IPS-15b (cell line): Measurements from ENCODE around the gene SNRK.
A peak's percentile ranks its signal among the peaks of the same experiment; 100 is the strongest.

Experiments used
- H3K27me3 ChIP-seq: one replicate; pipeline ENCODE4 v1.6.1; 2013; ENCODE audit warnings: low read length; ENCODE audit not compliant: control insufficient read depth, insufficient read depth
- H3K36me3 ChIP-seq: one replicate; pipeline ENCODE4 v1.6.1; 2013; ENCODE audit warnings: low read length; ENCODE audit not compliant: control insufficient read depth, insufficient read depth
- H3K4me1 ChIP-seq: one replicate; pipeline ENCODE4 v1.6.1; 2013; ENCODE audit warnings: mild to moderate bottlenecking, low read length; ENCODE audit not compliant: control insufficient read depth, insufficient read depth
- H3K4me3 ChIP-seq: one replicate; pipeline ENCODE4 v1.5.1; 2013; ENCODE audit warnings: low read depth, low read length
- H3K9ac ChIP-seq: one replicate; pipeline ENCODE4 v1.6.1; 2013; ENCODE audit warnings: low read depth, mild to moderate bottlenecking, low read length
- H3K9me3 ChIP-seq: one replicate; pipeline ENCODE4 v1.6.1; 2013; ENCODE audit warnings: mild to moderate bottlenecking, low read length; ENCODE audit not compliant: control insufficient read depth, insufficient read depth

SNRK gene

GRCh38 chr3:43273416-43273815 is 12.9 kb upstream of the SNRK start:
- H3K4me3 ChIP-seq, result no peak overlapping the region
- no peaks in the 10 kb centered on the region for H3K4me1 ChIP-seq
- no peak overlapping the region for H3K9ac ChIP-seq
- no peaks in the 10 kb centered on the region for H3K36me3 ChIP-seq
- H3K9me3 ChIP-seq, result no peaks in the 10 kb centered on the region
- H3K27me3 ChIP-seq, result no peaks in the 10 kb centered on the region

DNA sequence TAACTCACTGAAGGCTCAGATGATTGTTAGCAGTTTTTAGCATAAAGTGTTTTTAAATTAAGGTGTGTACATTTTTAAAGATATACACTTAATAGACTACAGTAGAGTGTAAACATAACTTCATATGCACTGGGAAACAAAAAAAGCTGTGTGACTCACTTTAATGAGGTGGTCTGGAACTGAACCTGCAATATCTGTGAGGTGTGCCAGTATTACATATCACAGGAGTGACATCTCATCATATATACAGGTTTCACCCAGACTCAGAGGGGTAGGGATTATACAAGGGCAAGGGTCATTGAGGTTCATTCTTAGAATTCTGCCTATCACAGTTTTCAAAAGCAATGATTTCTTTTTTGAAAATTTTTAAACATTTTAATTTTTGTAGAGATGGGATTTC is 7.3 kb upstream of the SNRK start:
- no peak overlapping the region for H3K9ac ChIP-seq
- H3K9me3 ChIP-seq, result no peaks in the 10 kb centered on the region
- no peaks in the 10 kb centered on the region for H3K36me3 ChIP-seq
- no peaks in the 10 kb centered on the region for H3K27me3 ChIP-seq
- no peak overlapping the region for H3K4me3 ChIP-seq
- H3K4me1 ChIP-seq, result no peaks in the 10 kb centered on the region

GRCh38 chr3:43279532-43279931 is 6.8 kb upstream of the SNRK start:
- Histone ChIP-seq H3K36me3 (no peaks in the 10 kb centered on the region), H3K9me3 (no peaks in the 10 kb centered on the region), H3K4me1 (no peaks in the 10 kb centered on the region), H3K9ac (no peak overlapping the region), H3K4me3 (no peak overlapping the region), H3K27me3 (no peaks in the 10 kb centered on the region)

- H3K9ac ChIP-seq, result no peak overlapping the region
- H3K4me1 ChIP-seq, result peaks cover 5% of the 10 kb centered on the region
- no peaks in the 10 kb centered on the region for H3K36me3 ChIP-seq
- peaks cover 7% of the 10 kb centered on the region for H3K27me3 ChIP-seq
- H3K9me3 ChIP-seq, result no peaks in the 10 kb centered on the region
- H3K4me3 ChIP-seq, result no peak overlapping the region
Measured at GRCh38 chr3:43281020-43281419, 5.3 kb upstream of the SNRK start.

DNA sequence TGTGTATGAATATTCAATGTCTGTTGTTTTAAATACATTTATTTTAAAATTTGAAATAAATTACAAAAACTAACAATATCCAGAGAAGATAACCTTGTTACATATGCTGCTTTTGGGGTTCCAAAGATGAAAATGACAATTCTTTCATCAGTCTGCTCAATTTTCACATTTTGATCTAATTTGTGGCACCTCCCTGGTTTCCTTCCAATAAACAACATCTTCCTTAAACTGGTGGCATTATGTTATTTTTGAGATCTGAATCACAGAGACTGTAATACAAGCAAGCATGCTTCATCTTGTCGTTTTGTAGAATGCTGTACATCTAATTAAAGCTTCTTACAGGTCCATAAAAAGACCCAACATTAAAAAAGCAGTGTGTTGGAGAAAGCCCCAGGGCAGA is 2.2 kb upstream of the SNRK start:
- H3K27me3 ChIP-seq, result peaks cover 11% of the 10 kb centered on the region
- no peak overlapping the region for H3K4me3 ChIP-seq
- no peaks in the 10 kb centered on the region for H3K9me3 ChIP-seq
- H3K9ac ChIP-seq, result no peak overlapping the region
- H3K4me1 ChIP-seq, result peaks cover 6% of the 10 kb centered on the region
- H3K36me3 ChIP-seq, result no peaks in the 10 kb centered on the region

DNA sequence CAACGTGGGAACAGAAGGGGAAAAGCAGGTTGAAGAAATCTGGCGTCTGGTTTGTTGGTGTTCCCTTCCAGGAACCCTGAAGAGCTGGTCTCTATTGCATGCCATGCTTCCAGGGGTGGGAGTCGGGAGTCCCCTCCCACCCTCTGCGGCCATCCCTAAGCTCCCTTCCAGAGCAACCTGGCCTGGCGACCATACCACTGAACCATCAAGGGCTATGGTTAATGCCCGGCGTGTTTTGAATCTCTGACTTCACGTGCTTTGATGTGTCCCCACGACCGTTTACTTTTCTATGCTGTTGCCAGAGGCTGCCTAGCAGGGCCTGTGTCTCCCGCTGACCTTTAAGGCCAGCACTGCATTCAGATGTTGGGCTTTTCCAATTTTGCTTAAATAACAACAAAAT is 696 bp upstream of the SNRK start:
- Histone ChIP-seq H3K27me3 (peaks cover 11% of the 10 kb centered on the region), H3K4me3 (peak overlapping the region; percentile 76), H3K9ac (no peak overlapping the region), H3K4me1 (peaks cover 6% of the 10 kb centered on the region), H3K9me3 (no peaks in the 10 kb centered on the region), H3K36me3 (no peaks in the 10 kb centered on the region)

- H3K27me3 ChIP-seq, result peaks cover 11% of the 10 kb centered on the region
- peaks cover 6% of the 10 kb centered on the region for H3K4me1 ChIP-seq
- H3K4me3 ChIP-seq, result peak overlapping the region; percentile 76
- H3K9ac ChIP-seq, result peak overlapping the region; percentile 74
- H3K36me3 ChIP-seq, result no peaks in the 10 kb centered on the region
- H3K9me3 ChIP-seq, result no peaks in the 10 kb centered on the region
Measured at GRCh38 chr3:43286841-43287499, 630 bp downstream of the SNRK start.

GRCh38 chr3:43287500-43287873 is 1.1 kb downstream of the SNRK start:
- no peaks in the 10 kb centered on the region for H3K9me3 ChIP-seq
- peak overlapping the region; percentile 76 for H3K4me3 ChIP-seq
- no peaks in the 10 kb centered on the region for H3K36me3 ChIP-seq
- H3K9ac ChIP-seq, result no peak overlapping the region
- peaks cover 11% of the 10 kb centered on the region for H3K27me3 ChIP-seq
- peaks cover 6% of the 10 kb centered on the region for H3K4me1 ChIP-seq

GRCh38 chr3:43288366-43288765 is 2.0 kb downstream of the SNRK start:
- no peaks in the 10 kb centered on the region for H3K36me3 ChIP-seq
- no peak overlapping the region for H3K9ac ChIP-seq
- H3K4me3 ChIP-seq, result no peak overlapping the region
- no peaks in the 10 kb centered on the region for H3K9me3 ChIP-seq
- peaks cover 6% of the 10 kb centered on the region for H3K4me1 ChIP-seq
- peaks cover 11% of the 10 kb centered on the region for H3K27me3 ChIP-seq

- no peak overlapping the region for H3K4me3 ChIP-seq
- H3K9me3 ChIP-seq, result no peaks in the 10 kb centered on the region
- no peaks in the 10 kb centered on the region for H3K36me3 ChIP-seq
- peaks cover 6% of the 10 kb centered on the region for H3K4me1 ChIP-seq
- no peak overlapping the region for H3K9ac ChIP-seq
- H3K27me3 ChIP-seq, result peaks cover 11% of the 10 kb centered on the region
Measured at GRCh38 chr3:43288850-43289249, 2.5 kb downstream of the SNRK start.

DNA sequence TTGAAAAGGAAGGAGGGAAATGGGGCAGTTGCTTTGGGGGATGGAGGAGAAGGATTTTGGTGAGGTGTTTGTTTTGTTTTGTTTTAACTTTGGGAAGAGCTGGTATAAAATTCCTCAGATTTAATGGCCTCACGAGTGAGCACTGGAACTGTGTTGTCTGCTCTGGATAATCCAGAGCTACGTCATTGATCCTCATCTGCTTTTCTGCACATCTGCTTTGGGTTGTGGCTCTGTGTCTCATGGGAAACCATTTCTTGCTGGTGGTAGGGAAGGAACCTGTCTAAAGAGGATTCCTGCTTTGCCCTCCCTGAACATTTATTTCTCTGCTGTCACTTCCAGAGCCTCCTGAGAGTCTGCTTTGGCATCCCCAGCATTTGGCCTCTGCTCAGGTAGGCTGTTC is 3.1 kb downstream of the SNRK start:
- H3K9me3 ChIP-seq, result no peaks in the 10 kb centered on the region
- no peak overlapping the region for H3K4me3 ChIP-seq

GRCh38 chr3:43289841-43290470 is 3.6 kb downstream of the SNRK start:
- no peaks in the 10 kb centered on the region for H3K36me3 ChIP-seq
- peaks cover 11% of the 10 kb centered on the region for H3K27me3 ChIP-seq
- H3K4me1 ChIP-seq, result peaks cover 6% of the 10 kb centered on the region
- no peaks in the 10 kb centered on the region for H3K9me3 ChIP-seq
- H3K4me3 ChIP-seq, result no peak overlapping the region
- H3K9ac ChIP-seq, result no peak overlapping the region

More for the DNA sequence above, 3.1 kb downstream of the SNRK start:
- no peak overlapping the region for H3K9ac ChIP-seq
- peaks cover 6% of the 10 kb centered on the region for H3K4me1 ChIP-seq
- no peaks in the 10 kb centered on the region for H3K36me3 ChIP-seq
- H3K27me3 ChIP-seq, result peaks cover 11% of the 10 kb centered on the region
